ENCODE measurements around the gene ZGPAT.

GRCh38 chr20:63732118-63733095 lies 24.6 kb downstream of the ZGPAT start:
- TF ChIP-seq CTCF (IDR thresholded peaks at IDR 0.05) = no peak
- TF ChIP-seq POLR2A (IDR thresholded peaks at IDR 0.05) = no peak
